ENCODE data around the gene LIFR. TPM values are rescaled to one million over a fixed set of nuclear protein-coding genes. Genes with fewer than 3 reads are reported as not detected.
A peak's percentile ranks its signal among the peaks of the same experiment; 100 is the strongest.

The LIFR gene
- total RNA-seq, 4 donors from 2014 or later = 18.7 to 71.4 (median 31.3) TPM

DNA sequence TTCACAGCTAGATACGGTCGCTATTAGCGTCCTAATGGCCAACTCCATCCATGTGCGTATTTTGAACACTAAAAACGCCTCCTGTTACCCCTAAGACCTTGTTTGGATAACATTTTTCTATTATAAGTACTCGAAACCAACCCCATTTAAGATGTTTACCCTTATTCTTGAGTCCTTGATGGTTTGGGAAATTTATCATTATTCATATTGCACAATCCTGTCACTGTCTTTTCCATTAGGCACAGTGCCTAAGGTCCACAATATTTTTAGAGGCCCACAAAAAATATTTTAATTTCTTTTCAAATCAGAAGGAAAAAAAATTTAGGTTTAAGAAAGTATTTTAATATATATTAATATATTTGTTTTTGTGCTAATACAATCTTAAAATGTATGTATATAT lies 1.3 kb upstream of the LIFR start:
- H3K27ac ChIP-seq = peak overlapping the region; percentile 91
- H3K27me3 ChIP-seq = peaks cover 4% of the 10 kb centered on the region
- DNase-seq (ENCODE audit: low spot score in 2 of 2) = no peak
- TF ChIP-seq, protein P1, sequence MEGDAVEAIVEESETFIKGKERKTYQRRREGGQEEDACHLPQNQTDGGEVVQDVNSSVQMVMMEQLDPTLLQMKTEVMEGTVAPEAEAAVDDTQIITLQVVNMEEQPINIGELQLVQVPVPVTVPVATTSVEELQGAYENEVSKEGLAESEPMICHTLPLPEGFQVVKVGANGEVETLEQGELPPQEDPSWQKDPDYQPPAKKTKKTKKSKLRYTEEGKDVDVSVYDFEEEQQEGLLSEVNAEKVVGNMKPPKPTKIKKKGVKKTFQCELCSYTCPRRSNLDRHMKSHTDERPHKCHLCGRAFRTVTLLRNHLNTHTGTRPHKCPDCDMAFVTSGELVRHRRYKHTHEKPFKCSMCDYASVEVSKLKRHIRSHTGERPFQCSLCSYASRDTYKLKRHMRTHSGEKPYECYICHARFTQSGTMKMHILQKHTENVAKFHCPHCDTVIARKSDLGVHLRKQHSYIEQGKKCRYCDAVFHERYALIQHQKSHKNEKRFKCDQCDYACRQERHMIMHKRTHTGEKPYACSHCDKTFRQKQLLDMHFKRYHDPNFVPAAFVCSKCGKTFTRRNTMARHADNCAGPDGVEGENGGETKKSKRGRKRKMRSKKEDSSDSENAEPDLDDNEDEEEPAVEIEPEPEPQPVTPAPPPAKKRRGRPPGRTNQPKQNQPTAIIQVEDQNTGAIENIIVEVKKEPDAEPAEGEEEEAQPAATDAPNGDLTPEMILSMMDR (IDR thresholded peaks at IDR 0.05) = no peak
- no peak for TF ChIP-seq POLR2AphosphoS5 (IDR thresholded peaks at IDR 0.05)
- no peak for TF ChIP-seq EP300 (IDR thresholded peaks at IDR 0.05)
- no peak for TF ChIP-seq POLR2A (IDR thresholded peaks at IDR 0.05)
- H3K36me3 ChIP-seq = no peaks in the 10 kb centered on the region
- peaks cover 20% of the 10 kb centered on the region for H3K4me1 ChIP-seq
- peak overlapping the region; percentile 93 for H3K4me3 ChIP-seq
- WGBS = 57% methylated on average over 6 of the region's 6 CpGs
- H3K9me3 ChIP-seq = no peaks in the 10 kb centered on the region

DNA sequence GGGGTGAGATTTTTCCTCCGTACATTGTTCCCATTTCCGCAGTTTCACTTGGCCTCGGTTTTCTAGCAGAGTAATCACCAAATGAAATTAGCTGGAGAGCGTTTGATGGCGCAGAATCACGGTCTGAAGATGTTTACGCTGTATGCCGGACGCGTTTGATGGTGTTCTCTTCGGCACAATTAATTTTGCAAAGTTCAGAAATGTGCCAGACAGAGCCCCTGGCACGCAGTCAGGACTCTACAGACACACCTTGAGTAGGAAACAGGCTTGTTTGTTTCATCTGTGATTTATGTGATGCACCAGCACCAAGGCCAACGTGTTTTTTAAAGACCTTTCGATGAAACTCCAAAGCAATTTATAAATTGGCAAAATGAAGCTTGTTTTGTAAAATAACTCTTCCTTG lies 863 bp upstream of the LIFR start:
- Histone ChIP-seq H3K36me3 (no peaks in the 10 kb centered on the region), H3K4me1 (peaks cover 20% of the 10 kb centered on the region), H3K9me3 (no peaks in the 10 kb centered on the region), H3K27me3 (peaks cover 4% of the 10 kb centered on the region), H3K27ac (peak overlapping the region; percentile 91), H3K4me3 (peak overlapping the region; percentile 93)
- no peak for TF ChIP-seq POLR2AphosphoS5 (IDR thresholded peaks at IDR 0.05)
- TF ChIP-seq, protein P1 (IDR thresholded peaks at IDR 0.05) = no peak
- 3% methylated on average over 14 of the region's 14 CpGs for WGBS
- no peak for DNase-seq (ENCODE audit: low spot score in 2 of 2)

DNA sequence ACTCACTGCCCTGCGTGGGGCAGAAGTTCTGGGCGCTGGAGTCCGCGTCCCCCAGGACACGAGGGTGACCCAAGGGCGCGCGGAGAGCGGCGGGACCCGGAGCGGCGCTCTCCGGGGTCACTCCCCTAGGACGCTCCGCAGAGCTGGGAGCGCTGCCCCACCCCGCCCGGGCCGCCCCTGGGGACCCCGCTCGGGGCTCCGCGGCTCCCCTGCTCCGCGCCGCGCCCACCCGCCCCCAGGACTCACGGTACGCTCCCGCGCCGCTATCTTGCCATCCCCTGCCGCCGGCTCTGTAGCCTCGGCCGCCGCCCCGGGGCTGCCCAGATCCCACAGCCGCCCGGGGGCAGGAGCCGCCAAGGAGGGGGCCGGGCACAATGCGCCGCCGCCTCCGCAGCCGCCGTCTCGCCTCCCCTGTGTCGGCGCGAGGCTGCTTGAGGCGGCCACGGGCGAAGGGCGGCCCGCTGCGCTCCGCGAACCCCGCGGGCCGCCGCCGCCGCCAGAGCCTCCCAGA lies 303 bp downstream of the LIFR start:
- Histone ChIP-seq H3K4me3 (peak overlapping the region; percentile 93), H3K27ac (peak overlapping the region; percentile 91), H3K4me1 (peaks cover 20% of the 10 kb centered on the region), H3K27me3 (peaks cover 4% of the 10 kb centered on the region), H3K9me3 (no peaks in the 10 kb centered on the region), H3K36me3 (no peaks in the 10 kb centered on the region)
- peak in 1 of 2 donors; percentile 69 for DNase-seq (ENCODE audit: low spot score in 2 of 2)
- peak in 1 of 2 donors; percentile 29 for TF ChIP-seq POLR2A (IDR thresholded peaks at IDR 0.05)
- TF ChIP-seq EP300 (IDR thresholded peaks at IDR 0.05) = no peak
- no peak for TF ChIP-seq POLR2AphosphoS5 (IDR thresholded peaks at IDR 0.05)
- TF ChIP-seq, protein P1 (IDR thresholded peaks at IDR 0.05) = no peak
- 0% methylated on average over 1 of the region's 68 CpGs for WGBS

DNA sequence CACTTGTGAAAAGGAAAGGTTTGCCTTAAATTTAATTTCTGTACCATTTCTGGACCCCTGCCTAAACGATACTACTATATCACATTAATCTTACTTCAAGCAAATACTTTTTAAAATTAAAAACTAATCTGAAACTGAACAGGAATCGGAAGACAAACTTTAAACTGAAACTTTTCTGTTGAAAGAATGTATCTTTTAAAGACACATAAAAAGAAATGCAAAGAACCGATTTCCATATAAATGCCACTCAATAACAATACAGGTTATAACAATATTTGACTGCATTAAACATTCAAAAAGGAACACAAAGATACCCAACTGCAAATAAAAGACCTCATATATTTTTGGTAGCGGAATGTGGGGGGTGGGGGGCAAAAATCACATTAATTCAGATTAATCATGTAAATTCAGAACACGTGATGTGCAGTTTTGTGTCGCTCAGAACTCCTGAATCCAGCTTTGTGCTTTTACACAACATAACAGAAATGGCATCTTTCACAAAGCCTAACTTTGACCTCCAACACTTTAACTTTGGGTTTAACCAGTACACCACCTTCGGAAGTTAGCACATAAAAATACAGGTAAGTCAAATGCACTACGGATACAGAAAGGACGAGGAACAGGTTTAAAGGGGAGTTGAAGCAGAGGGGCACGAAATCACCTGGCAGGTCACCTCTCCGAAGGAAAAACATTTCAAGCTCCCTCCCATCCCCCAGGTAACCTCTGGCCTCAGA lies 925 bp downstream of the LIFR start:
- Histone ChIP-seq H3K4me1 (peaks cover 20% of the 10 kb centered on the region), H3K9me3 (no peaks in the 10 kb centered on the region), H3K27me3 (peaks cover 4% of the 10 kb centered on the region), H3K4me3 (peak overlapping the region; percentile 93), H3K36me3 (no peaks in the 10 kb centered on the region), H3K27ac (peak overlapping the region; percentile 91)
- DNase-seq (ENCODE audit: low spot score in 2 of 2) = no peak
- TF ChIP-seq POLR2A (IDR thresholded peaks at IDR 0.05) (no peak), POLR2AphosphoS5 (IDR thresholded peaks at IDR 0.05) (no peak)
- whole genome bisulfite sequencing = 11% methylated on average over 11 of the region's 11 CpGs

DNA sequence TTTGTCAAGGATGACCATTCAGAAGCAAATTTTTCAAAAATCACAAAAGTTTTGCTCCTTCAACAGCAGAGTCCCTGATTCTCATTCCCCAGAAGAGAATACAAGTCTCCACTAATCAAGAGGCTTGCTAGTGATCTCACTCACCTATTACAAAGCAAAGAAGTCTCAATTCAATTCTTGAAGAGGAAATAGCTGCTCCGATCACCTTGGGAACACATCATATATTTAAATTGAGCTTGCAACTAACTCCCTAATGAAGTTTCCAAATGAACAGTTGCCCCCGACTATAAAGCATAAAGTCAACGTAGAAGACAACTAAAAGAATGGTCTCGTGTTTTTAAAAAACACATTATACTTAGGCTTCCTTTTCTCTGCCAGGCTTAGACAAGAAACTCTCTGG lies 1.6 kb downstream of the LIFR start:
- H3K4me1 ChIP-seq = peaks cover 20% of the 10 kb centered on the region
- H3K9me3 ChIP-seq = no peaks in the 10 kb centered on the region
- peak overlapping the region; percentile 93 for H3K4me3 ChIP-seq
- no peak for DNase-seq (ENCODE audit: low spot score in 2 of 2)
- H3K27me3 ChIP-seq = peaks cover 4% of the 10 kb centered on the region
- peak overlapping the region; percentile 91 for H3K27ac ChIP-seq
- no peaks in the 10 kb centered on the region for H3K36me3 ChIP-seq
- WGBS = 26% methylated on average over 4 of the region's 4 CpGs
- TF ChIP-seq, protein P1 (IDR thresholded peaks at IDR 0.05) = no peak

Data from suprapubic skin (tissue), 4 donors.